Breast epithelium (tissue), 4 donors: Measurements from ENCODE around the gene PDGFD. TPM values are rescaled to one million over a fixed set of nuclear protein-coding genes. Genes with fewer than 3 reads are reported as not detected.

Experiments
- DNase-seq, 2 donors: peaks; one replicate each; pipeline ENCODE4 v3.0.0-alpha.2; 2019; ENCODE audit warnings: low spot score in 2 of 2
- H3K27ac ChIP-seq, 2 donors: fragments of 200-600 bp; sonication (generic) in 1 of 2; one replicate each; pipeline ENCODE4 v1.5.1; 2016 to 2019; ENCODE audit warnings: mild to moderate bottlenecking in 1 of 2
- H3K27me3 ChIP-seq, 2 donors: fragments of 200-600 bp; sonication (generic) in 1 of 2; one replicate each; pipeline versions ENCODE4 v1.5.1 to v1.6.0; 2017 to 2019; ENCODE audit warnings: control low read depth in 1 of 2, mild to moderate bottlenecking in 1 of 2
- H3K36me3 ChIP-seq: fragments of 200-600 bp; one replicate; pipeline ENCODE4 v1.5.1; 2019
- H3K4me1 ChIP-seq, 2 donors: fragments of 200-600 bp; sonication (generic); one replicate each; pipeline ENCODE4 v1.5.1; 2016 to 2019; ENCODE audit warnings: control low read depth in 1 of 2
- H3K4me3 ChIP-seq, 3 donors: fragments of 200-600 bp; sonication (generic); 1 replicate in 2 of 3; 2 replicates in 1 of 3; pipeline ENCODE4 v1.5.1; 2016 to 2019; ENCODE audit warnings: mild to moderate bottlenecking in 3 of 3, moderate library complexity in 2 of 3
- H3K9me3 ChIP-seq, 2 donors: fragments of 200-600 bp; sonication (generic) in 1 of 2; one replicate each; pipeline ENCODE4 v1.5.1; 2016 to 2019; ENCODE audit warnings: control low read depth in 1 of 2
- POLR2A ChIP-seq: fragments of 450-650 bp; IDR thresholded peaks from one replicate; pipeline ENCODE4 v1.6.1; 2016; ENCODE audit warnings: antibody characterized with exemption, mild to moderate bottlenecking, moderate library complexity
- POLR2AphosphoS5 ChIP-seq, 3 donors: sonication (generic); formaldehyde crosslinking; IDR thresholded peaks; one replicate each; pipeline ENCODE4 v1.6.1; 2017; ENCODE audit warnings: antibody characterized with exemption in 3 of 3
- intact Hi-C: fragments of 100-400 bp; cut with DNase I; formaldehyde crosslinking; loops from one replicate; pipeline ENCODE4 v1.15.1; 2023; ENCODE audit warnings: low total_unique reads
- total RNA-seq, 3 donors: library from RNA; depleted of rRNA; stranded (reverse); fragments of >200 nt; gene quantifications; one replicate each; pipeline ENCODE4 v1.1.0, GENCODE V29; 2016
- TF ChIP-seq, protein P1 (sequence below), 3 donors: fragments of 450-650 bp; IDR thresholded peaks; one replicate each; pipeline ENCODE4 v1.5.1; 2016 to 2017; ENCODE audit warnings: antibody characterized with exemption in 3 of 3, mild to moderate bottlenecking in 3 of 3, moderate library complexity in 3 of 3

PDGFD gene
- total RNA-seq, 3 donors from 2014 or later: 21.8 to 76.0 (median 53.1) TPM

DNA sequence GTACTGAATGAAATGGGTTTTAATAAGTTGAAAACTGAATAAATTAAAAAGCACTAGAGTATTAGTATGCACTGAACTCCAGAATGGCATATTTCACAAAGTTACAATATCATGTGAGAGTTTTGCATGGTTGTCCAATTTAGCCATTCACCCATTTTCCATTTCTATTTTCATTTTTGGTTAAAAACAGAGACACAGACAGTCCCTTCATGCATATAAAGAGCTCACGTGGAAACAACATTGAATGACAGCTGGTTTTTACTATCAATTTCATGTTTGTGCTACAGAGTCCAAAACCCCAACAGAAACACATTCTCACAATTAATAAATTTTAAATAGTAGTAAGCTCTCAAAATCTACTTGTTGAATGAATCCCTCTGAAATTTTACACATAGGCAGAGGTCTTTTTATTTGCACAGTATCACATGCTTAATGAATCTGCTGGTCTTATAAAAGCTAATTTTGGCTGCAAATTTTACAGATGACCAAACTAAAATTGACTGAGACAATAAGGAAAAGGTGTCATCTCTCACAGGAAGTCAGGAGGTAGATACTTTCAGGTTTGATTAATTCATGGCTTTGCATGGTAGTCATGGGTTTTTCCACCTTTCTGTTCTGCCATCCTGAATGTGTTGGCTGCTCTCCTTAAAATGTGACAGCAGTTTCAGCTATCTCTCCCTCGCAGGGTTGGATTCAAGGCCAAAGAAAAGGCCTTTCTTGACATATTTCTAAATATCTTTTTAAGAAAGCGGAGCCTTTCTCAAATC, 148.1 kb downstream of the PDGFD start:
- Histone ChIP-seq H3K27ac (no peak overlapping the region), H3K27me3 (no peaks in the 10 kb centered on the region), H3K36me3 (no peaks in the 10 kb centered on the region), H3K4me3 (no peak overlapping the region), H3K4me1 (no peaks in the 10 kb centered on the region), H3K9me3 (no peaks in the 10 kb centered on the region)
- intact Hi-C loops: loop anchor here (5.0 kb wide), 1 partner anchor 1191 kb away; no protein-coding TSS in a partner anchor
- no peak for DNase-seq
- TF ChIP-seq POLR2A (no peak), POLR2AphosphoS5 (IDR thresholded peaks at IDR 0.05) (no peak)
- TF ChIP-seq, protein P1, sequence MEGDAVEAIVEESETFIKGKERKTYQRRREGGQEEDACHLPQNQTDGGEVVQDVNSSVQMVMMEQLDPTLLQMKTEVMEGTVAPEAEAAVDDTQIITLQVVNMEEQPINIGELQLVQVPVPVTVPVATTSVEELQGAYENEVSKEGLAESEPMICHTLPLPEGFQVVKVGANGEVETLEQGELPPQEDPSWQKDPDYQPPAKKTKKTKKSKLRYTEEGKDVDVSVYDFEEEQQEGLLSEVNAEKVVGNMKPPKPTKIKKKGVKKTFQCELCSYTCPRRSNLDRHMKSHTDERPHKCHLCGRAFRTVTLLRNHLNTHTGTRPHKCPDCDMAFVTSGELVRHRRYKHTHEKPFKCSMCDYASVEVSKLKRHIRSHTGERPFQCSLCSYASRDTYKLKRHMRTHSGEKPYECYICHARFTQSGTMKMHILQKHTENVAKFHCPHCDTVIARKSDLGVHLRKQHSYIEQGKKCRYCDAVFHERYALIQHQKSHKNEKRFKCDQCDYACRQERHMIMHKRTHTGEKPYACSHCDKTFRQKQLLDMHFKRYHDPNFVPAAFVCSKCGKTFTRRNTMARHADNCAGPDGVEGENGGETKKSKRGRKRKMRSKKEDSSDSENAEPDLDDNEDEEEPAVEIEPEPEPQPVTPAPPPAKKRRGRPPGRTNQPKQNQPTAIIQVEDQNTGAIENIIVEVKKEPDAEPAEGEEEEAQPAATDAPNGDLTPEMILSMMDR (IDR thresholded peaks at IDR 0.05): no peak

DNA sequence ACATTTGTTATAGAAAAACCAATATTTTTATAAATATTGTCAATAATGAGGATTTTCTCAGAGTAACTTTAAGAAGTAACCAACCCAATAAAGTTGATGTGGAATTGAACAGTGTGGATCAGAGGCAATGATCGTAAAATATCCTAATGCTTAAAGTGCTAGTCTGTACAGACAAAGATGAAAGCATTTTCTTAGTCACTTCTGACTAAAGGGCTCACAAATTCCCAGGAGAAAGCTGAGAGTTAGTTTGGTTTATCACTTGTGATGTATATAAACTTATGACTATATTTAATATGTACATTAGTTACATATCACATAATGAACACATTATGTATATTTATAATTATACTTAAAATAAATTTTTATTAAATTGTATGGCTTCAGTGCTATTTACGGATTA, 152.9 kb downstream of the PDGFD start:
- H3K36me3 ChIP-seq: no peaks in the 10 kb centered on the region
- no peak for DNase-seq
- no peak overlapping the region for H3K27ac ChIP-seq
- H3K9me3 ChIP-seq: no peaks in the 10 kb centered on the region
- H3K4me1 ChIP-seq: no peaks in the 10 kb centered on the region
- TF ChIP-seq POLR2A (no peak), POLR2AphosphoS5 (IDR thresholded peaks at IDR 0.05) (no peak)
- TF ChIP-seq, protein P1 (IDR thresholded peaks at IDR 0.05): no peak
- intact Hi-C loops: no loop called here
- no peak overlapping the region for H3K4me3 ChIP-seq
- H3K27me3 ChIP-seq: no peaks in the 10 kb centered on the region

DNA sequence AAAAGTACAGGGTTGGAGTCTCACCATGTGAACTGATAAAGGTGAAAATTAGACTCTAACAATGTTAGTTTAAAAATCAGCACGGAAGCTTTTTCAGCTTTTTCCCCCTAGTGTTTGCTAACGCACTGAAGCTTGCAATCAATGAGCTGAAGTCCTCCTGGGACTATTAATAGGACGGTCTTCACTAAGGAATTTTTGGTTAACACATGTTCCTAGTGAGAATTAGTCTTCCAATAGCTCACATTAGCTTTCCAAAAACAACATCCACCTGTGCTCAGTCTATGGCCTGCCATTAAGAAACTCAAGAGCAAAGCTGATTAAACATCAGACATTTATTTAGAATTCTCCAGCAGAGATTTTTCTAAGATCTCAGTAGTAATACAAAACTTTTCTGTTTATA, 154.2 kb downstream of the PDGFD start:
- intact Hi-C loops: no loop called here
- DNase-seq: no peak

DNA sequence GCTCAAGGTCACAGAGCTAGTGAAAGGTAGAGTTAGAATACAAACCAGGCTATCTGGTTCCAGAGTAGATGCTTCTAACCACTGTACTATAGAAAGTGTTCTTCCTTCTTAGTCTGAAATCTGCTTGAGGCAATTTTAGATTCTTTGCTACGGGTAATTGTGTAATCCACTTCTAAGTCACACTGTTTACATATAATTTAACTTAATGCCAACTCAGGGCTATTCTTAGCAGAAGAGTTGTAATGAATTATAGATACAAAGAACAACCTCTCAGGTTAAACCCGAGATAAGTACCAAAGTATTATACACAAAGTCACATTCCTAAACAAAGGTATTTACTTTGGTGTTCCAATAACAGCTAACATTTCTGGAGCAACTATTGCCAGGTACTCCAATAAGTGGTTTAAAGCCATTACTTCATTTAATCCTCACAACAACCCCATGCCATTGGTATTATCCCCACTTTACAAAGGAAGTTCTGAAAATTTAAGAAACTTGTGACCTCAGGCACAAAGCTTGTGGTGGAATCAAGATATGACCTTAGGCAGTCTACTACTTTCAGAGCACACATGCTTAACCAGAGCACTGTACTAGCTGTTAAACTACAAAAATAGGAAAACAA, 158.6 kb downstream of the PDGFD start:
- H3K4me1 ChIP-seq: no peaks in the 10 kb centered on the region
- TF ChIP-seq POLR2AphosphoS5 (IDR thresholded peaks at IDR 0.05) (no peak), POLR2A (no peak)
- TF ChIP-seq, protein P1 (IDR thresholded peaks at IDR 0.05): no peak
- intact Hi-C loops: no loop called here

More for the DNA sequence above, 154.2 kb downstream of the PDGFD start:
- H3K36me3 ChIP-seq: no peaks in the 10 kb centered on the region
- H3K27me3 ChIP-seq: no peaks in the 10 kb centered on the region
- no peaks in the 10 kb centered on the region for H3K4me1 ChIP-seq
- no peaks in the 10 kb centered on the region for H3K9me3 ChIP-seq
- TF ChIP-seq POLR2A (no peak), POLR2AphosphoS5 (IDR thresholded peaks at IDR 0.05) (no peak)
- TF ChIP-seq, protein P1 (IDR thresholded peaks at IDR 0.05): no peak
- H3K4me3 ChIP-seq: no peak overlapping the region
- H3K27ac ChIP-seq: no peak overlapping the region

DNA sequence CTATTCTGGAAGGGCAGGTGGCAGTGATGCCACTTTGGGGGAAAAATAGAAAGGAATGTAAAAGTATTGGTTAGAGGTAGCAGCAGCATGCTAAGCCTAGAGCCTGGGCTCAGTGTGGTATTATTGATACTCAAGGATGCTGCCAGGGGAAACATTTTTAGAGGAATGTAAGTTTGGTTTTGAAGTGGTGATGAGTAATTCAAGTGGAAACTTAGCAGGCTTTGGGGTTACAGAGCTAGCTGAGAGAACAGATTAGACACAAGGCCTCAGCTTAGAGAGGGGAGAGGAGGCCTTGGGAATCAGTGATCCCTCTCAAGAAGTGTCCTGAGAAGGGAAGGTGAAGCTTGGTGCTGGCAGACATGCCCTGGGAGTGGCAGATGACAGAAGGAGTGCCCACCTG, 160.5 kb downstream of the PDGFD start:
- DNase-seq: no peak
- H3K27ac ChIP-seq: no peak overlapping the region
- H3K4me1 ChIP-seq: no peaks in the 10 kb centered on the region
- H3K36me3 ChIP-seq: no peaks in the 10 kb centered on the region
- H3K27me3 ChIP-seq: no peaks in the 10 kb centered on the region
- TF ChIP-seq POLR2AphosphoS5 (IDR thresholded peaks at IDR 0.05) (no peak), POLR2A (no peak)
- TF ChIP-seq, protein P1 (IDR thresholded peaks at IDR 0.05): no peak
- intact Hi-C loops: no loop called here
- H3K4me3 ChIP-seq: no peak overlapping the region
- no peaks in the 10 kb centered on the region for H3K9me3 ChIP-seq

More for the DNA sequence above, 158.6 kb downstream of the PDGFD start:
- H3K27ac ChIP-seq: no peak overlapping the region
- no peaks in the 10 kb centered on the region for H3K9me3 ChIP-seq
- H3K4me3 ChIP-seq: no peak overlapping the region
- H3K27me3 ChIP-seq: no peaks in the 10 kb centered on the region
- H3K36me3 ChIP-seq: no peaks in the 10 kb centered on the region
- DNase-seq: no peak
